ENCODE measurements around the gene PIWIL4. TPM values are rescaled to one million over a fixed set of nuclear protein-coding genes. Genes with fewer than 3 reads are reported as not detected.

Gene PIWIL4
- polyA plus RNA-seq, 2 donors: 0.88 to 1.8 TPM

DNA sequence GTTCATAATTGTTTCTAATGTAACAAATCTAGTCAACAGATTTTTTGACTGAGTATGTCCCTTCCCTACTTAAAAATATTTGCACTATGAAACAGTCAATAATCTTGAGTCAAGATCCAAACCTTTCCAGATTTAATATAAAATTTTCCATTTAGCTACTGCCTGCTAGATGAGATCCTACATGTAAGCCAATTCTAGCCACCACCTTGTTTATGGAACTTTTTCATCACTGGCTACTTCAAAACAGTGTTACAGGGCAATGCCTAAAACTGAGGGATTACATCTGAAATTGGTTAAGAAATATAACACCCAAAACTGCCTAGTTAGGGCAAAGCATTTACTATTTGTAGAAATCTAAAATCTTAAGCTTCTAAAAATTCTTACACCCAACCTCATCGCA is 34.0 kb upstream of the PIWIL4 start:
- Histone ChIP-seq H3K27ac (ENCODE audit: low read depth in 2 of 2, low read length in 1 of 2) (no peak overlapping the region), H3K9me3 (ENCODE audit: control insufficient read depth in 2 of 2, insufficient read depth in 1 of 2, low read depth in 1 of 2, low read length in 1 of 2) (no peaks in the 10 kb centered on the region), H3K4me3 (ENCODE audit: low read depth in 1 of 2, low read length in 2 of 2) (no peak overlapping the region), H3K36me3 (ENCODE audit: control insufficient read depth in 2 of 2, insufficient read depth in 2 of 2, low read length in 1 of 2) (no peaks in the 10 kb centered on the region), H3K4me1 (ENCODE audit: control insufficient read depth in 2 of 2, insufficient read depth in 2 of 2, low read length in 1 of 2) (peaks cover 0 to 2% of the 10 kb centered on the region in 2 donors), H3K27me3 (ENCODE audit: control insufficient read depth in 1 of 2, insufficient read depth in 2 of 2, low read length in 2 of 2) (no peaks in the 10 kb centered on the region)
- WGBS, 2 donors: 95% methylated on average over 1 of the region's 1 CpG

DNA sequence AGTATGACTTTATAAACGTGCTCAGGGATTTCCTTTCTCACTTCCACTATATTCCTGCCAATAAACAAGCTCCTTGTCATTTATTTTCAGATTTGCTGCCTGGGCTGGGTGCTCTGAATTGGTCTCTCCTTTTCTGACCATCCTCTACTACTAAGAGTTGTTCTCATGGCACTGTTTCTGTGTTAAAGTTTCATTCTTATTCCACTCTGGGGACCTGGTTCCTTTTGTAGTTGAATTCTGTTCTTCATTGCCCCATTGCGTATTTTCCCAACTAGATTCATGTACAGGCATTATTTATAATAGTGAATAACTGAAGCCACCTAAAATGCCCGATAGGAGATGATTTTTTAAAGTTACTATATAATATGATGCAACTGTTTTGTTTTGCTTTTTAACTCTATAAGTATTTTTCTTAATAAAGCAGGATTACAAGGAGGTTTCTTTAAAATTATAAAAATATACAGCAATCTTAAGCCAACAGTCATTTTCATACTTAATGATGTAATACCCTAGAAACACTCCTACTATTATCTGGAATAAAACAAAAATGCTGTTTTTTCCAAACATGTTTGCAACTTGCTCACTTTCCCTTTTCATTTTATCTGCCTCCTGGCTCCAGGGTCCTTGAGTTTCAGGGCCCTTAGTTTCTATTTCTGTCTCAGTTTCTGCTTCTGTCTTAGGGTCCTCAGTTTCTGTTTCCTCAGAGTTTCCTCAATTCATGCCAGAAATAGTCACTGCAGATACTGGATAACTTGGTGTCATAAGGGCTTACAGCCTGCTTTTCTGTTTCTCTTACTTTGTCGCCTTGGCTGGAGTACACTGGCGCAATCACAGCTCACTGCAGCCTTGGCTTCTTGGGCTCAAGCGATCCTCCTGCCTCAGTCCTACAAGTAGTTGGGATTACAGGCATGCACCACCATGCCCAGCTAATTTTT is 33.2 kb upstream of the PIWIL4 start:
- Histone ChIP-seq H3K9me3 (ENCODE audit: control insufficient read depth in 2 of 2, insufficient read depth in 1 of 2, low read depth in 1 of 2, low read length in 1 of 2) (no peaks in the 10 kb centered on the region), H3K36me3 (ENCODE audit: control insufficient read depth in 2 of 2, insufficient read depth in 2 of 2, low read length in 1 of 2) (no peaks in the 10 kb centered on the region), H3K4me1 (ENCODE audit: control insufficient read depth in 2 of 2, insufficient read depth in 2 of 2, low read length in 1 of 2) (peaks cover 0 to 2% of the 10 kb centered on the region in 2 donors), H3K4me3 (ENCODE audit: low read depth in 1 of 2, low read length in 2 of 2) (no peak overlapping the region), H3K27me3 (ENCODE audit: control insufficient read depth in 1 of 2, insufficient read depth in 2 of 2, low read length in 2 of 2) (no peaks in the 10 kb centered on the region), H3K27ac (ENCODE audit: low read depth in 2 of 2, low read length in 1 of 2) (no peak overlapping the region)
- 73 to 76% methylated on average over 6 of the region's 6 CpGs for WGBS, 2 donors

DNA sequence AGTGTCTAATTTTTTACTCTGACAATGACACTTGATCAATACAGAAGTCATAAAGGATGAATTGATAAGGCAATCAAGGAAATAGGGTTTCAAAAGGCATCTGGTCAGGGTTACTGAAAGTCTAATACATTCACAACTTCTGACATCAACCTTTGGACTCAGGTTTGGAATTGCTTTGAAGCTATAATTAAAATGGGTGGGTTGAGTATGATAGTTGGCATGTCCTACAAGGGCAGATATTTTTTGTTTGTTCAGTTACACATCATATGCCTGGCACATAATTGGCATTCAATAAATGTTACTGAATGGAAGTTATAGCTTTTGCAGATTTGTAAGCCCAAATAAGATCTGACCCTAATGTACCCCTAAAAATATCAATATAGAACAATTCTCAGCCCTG is 30.8 kb upstream of the PIWIL4 start:
- Histone ChIP-seq H3K9me3 (ENCODE audit: control insufficient read depth in 2 of 2, insufficient read depth in 1 of 2, low read depth in 1 of 2, low read length in 1 of 2) (no peaks in the 10 kb centered on the region), H3K27me3 (ENCODE audit: control insufficient read depth in 1 of 2, insufficient read depth in 2 of 2, low read length in 2 of 2) (no peaks in the 10 kb centered on the region), H3K27ac (ENCODE audit: low read depth in 2 of 2, low read length in 1 of 2) (no peak overlapping the region), H3K36me3 (ENCODE audit: control insufficient read depth in 2 of 2, insufficient read depth in 2 of 2, low read length in 1 of 2) (no peaks in the 10 kb centered on the region), H3K4me1 (ENCODE audit: control insufficient read depth in 2 of 2, insufficient read depth in 2 of 2, low read length in 1 of 2) (peaks cover 0 to 2% of the 10 kb centered on the region in 2 donors), H3K4me3 (ENCODE audit: low read depth in 1 of 2, low read length in 2 of 2) (no peak overlapping the region)

DNA sequence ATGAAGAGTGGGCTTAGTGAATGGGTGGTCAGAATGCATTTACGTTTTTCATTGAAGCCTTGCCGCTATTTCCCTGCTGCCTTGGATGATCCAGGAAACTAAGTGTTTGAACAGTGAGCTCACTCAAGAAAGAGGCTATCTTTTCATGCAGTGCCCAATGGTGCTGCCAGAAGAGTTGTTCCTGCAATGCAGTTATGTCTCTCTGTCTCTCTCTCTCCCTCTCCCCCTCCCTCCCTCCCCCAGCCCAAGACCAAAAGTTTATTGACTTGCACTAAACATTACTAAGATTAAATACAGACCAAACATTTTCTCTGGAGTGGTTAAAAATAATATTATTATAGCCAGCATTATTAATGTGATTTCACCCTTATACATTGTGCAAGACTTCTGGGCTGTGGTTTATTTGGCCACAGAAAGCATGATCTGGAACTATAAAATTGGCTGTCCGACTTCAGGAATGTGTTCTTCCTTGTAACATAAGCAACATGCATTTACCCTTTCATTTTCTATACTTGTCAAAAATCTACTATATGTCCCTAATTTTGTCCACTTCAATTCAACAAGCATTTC is 30.1 kb upstream of the PIWIL4 start:
- Histone ChIP-seq H3K4me3 (ENCODE audit: low read depth in 1 of 2, low read length in 2 of 2) (no peak overlapping the region), H3K4me1 (ENCODE audit: control insufficient read depth in 2 of 2, insufficient read depth in 2 of 2, low read length in 1 of 2) (peaks cover 0 to 2% of the 10 kb centered on the region in 2 donors), H3K9me3 (ENCODE audit: control insufficient read depth in 2 of 2, insufficient read depth in 1 of 2, low read depth in 1 of 2, low read length in 1 of 2) (no peaks in the 10 kb centered on the region), H3K27ac (ENCODE audit: low read depth in 2 of 2, low read length in 1 of 2) (no peak overlapping the region), H3K36me3 (ENCODE audit: control insufficient read depth in 2 of 2, insufficient read depth in 2 of 2, low read length in 1 of 2) (no peaks in the 10 kb centered on the region), H3K27me3 (ENCODE audit: control insufficient read depth in 1 of 2, insufficient read depth in 2 of 2, low read length in 2 of 2) (no peaks in the 10 kb centered on the region)
- WGBS, 2 donors: 39 to 41% methylated on average over 3 of the region's 3 CpGs

DNA sequence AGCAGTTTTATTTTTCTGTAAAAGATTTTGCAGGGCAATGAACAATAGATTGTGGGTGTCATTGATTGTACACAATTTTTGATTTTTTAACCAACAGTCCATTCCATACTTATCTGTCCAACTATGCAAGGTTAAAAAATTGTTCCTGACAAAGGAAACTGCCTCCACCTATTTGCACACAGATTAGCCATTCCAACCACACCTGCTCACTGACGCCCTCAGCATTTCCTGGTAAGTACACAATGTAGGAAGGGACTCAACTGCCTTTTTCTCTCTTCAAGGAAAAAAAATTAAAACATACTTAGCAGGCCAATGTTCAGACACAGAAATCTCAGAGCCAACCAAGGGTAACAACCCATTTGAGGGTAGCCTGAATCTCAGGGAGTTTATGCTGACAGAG is 27.7 kb upstream of the PIWIL4 start:
- H3K27ac ChIP-seq (ENCODE audit: low read depth in 2 of 2, low read length in 1 of 2): peak overlapping the region; percentile 70 to 77
- H3K9me3 ChIP-seq (ENCODE audit: control insufficient read depth in 2 of 2, insufficient read depth in 1 of 2, low read depth in 1 of 2, low read length in 1 of 2): no peaks in the 10 kb centered on the region
- no peaks in the 10 kb centered on the region for H3K27me3 ChIP-seq (ENCODE audit: control insufficient read depth in 1 of 2, insufficient read depth in 2 of 2, low read length in 2 of 2)
- H3K4me3 ChIP-seq (ENCODE audit: low read depth in 1 of 2, low read length in 2 of 2): no peak overlapping the region
- no peaks in the 10 kb centered on the region for H3K36me3 ChIP-seq (ENCODE audit: control insufficient read depth in 2 of 2, insufficient read depth in 2 of 2, low read length in 1 of 2)
- H3K4me1 ChIP-seq (ENCODE audit: control insufficient read depth in 2 of 2, insufficient read depth in 2 of 2, low read length in 1 of 2): peaks cover 0 to 2% of the 10 kb centered on the region in 2 donors
- 23 to 49% methylated on average over 1 of the region's 1 CpG for WGBS, 2 donors

DNA sequence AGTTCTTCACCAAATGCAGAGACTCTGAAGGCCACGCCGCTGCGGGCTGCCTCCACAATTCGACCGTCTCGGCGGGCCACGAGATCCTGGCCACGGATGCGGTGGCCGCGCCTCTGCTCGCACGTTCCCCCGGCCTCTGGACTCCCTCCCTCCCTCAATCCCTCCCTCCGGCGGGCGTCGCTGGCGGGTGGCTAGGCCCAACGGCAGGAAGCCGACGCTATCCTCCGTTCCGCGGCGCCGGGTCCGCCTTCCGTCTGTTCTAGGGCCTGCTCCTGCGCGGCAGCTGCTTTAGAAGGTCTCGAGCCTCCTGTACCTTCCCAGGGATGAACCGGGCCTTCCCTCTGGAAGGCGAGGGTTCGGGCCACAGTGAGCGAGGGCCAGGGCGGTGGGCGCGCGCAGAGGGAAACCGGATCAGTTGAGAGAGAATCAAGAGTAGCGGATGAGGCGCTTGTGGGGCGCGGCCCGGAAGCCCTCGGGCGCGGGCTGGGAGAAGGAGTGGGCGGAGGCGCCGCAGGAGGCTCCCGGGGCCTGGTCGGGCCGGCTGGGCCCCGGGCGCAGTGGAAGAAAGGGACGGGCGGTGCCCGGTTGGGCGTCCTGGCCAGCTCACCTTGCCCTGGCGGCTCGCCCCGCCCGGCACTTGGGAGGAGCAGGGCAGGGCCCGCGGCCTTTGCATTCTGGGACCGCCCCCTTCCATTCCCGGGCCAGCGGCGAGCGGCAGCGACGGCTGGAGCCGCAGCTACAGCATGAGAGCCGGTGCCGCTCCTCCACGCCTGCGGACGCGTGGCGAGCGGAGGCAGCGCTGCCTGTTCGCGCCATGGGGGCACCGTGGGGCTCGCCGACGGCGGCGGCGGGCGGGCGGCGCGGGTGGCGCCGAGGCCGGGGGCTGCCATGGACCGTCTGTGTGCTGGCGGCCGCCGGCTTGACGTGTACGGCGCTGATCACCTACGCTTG is 23.2 kb upstream of the PIWIL4 start, which contains the start of gene FUT4:
Gene FUT4 (plus strand): TSS at position 227 of the 951 bp plus-strand sequence. CDS start 213 bp downstream, at position 440.
- 0 to 1% methylated on average over 95 to 109 of the region's 109 CpGs for WGBS, 2 donors
- H3K9me3 ChIP-seq (ENCODE audit: control insufficient read depth in 2 of 2, insufficient read depth in 1 of 2, low read depth in 1 of 2, low read length in 1 of 2): no peaks in the 10 kb centered on the region
- H3K27me3 ChIP-seq (ENCODE audit: control insufficient read depth in 1 of 2, insufficient read depth in 2 of 2, low read length in 2 of 2): no peaks in the 10 kb centered on the region
- H3K27ac ChIP-seq (ENCODE audit: low read depth in 2 of 2, low read length in 1 of 2): peak within 1 kb of the TSS; percentile 89 to 94
- no peaks in the 10 kb centered on the region for H3K36me3 ChIP-seq (ENCODE audit: control insufficient read depth in 2 of 2, insufficient read depth in 2 of 2, low read length in 1 of 2)
- H3K4me3 ChIP-seq (ENCODE audit: low read depth in 1 of 2, low read length in 2 of 2): peak within 1 kb of the TSS; percentile 61 to 73
- H3K4me1 ChIP-seq (ENCODE audit: control insufficient read depth in 2 of 2, insufficient read depth in 2 of 2, low read length in 1 of 2): peaks cover 9 to 10% of the 10 kb centered on the region in 2 donors

DNA sequence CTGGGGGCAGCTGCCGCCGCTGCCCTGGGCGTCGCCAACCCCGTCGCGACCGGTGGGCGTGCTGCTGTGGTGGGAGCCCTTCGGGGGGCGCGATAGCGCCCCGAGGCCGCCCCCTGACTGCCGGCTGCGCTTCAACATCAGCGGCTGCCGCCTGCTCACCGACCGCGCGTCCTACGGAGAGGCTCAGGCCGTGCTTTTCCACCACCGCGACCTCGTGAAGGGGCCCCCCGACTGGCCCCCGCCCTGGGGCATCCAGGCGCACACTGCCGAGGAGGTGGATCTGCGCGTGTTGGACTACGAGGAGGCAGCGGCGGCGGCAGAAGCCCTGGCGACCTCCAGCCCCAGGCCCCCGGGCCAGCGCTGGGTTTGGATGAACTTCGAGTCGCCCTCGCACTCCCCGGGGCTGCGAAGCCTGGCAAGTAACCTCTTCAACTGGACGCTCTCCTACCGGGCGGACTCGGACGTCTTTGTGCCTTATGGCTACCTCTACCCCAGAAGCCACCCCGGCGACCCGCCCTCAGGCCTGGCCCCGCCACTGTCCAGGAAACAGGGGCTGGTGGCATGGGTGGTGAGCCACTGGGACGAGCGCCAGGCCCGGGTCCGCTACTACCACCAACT is 22.4 kb upstream of the PIWIL4 start:
- Histone ChIP-seq H3K9me3 (ENCODE audit: control insufficient read depth in 2 of 2, insufficient read depth in 1 of 2, low read depth in 1 of 2, low read length in 1 of 2) (no peaks in the 10 kb centered on the region), H3K27me3 (ENCODE audit: control insufficient read depth in 1 of 2, insufficient read depth in 2 of 2, low read length in 2 of 2) (no peaks in the 10 kb centered on the region), H3K4me3 (ENCODE audit: low read depth in 1 of 2, low read length in 2 of 2) (peak overlapping the region; percentile 61 to 73), H3K27ac (ENCODE audit: low read depth in 2 of 2, low read length in 1 of 2) (peak overlapping the region; percentile 89 to 94), H3K36me3 (ENCODE audit: control insufficient read depth in 2 of 2, insufficient read depth in 2 of 2, low read length in 1 of 2) (no peaks in the 10 kb centered on the region), H3K4me1 (ENCODE audit: control insufficient read depth in 2 of 2, insufficient read depth in 2 of 2, low read length in 1 of 2) (peaks cover 9 to 10% of the 10 kb centered on the region in 2 donors)
- WGBS, 2 donors: 14 to 17% methylated on average over 49 to 59 of the region's 59 CpGs

DNA sequence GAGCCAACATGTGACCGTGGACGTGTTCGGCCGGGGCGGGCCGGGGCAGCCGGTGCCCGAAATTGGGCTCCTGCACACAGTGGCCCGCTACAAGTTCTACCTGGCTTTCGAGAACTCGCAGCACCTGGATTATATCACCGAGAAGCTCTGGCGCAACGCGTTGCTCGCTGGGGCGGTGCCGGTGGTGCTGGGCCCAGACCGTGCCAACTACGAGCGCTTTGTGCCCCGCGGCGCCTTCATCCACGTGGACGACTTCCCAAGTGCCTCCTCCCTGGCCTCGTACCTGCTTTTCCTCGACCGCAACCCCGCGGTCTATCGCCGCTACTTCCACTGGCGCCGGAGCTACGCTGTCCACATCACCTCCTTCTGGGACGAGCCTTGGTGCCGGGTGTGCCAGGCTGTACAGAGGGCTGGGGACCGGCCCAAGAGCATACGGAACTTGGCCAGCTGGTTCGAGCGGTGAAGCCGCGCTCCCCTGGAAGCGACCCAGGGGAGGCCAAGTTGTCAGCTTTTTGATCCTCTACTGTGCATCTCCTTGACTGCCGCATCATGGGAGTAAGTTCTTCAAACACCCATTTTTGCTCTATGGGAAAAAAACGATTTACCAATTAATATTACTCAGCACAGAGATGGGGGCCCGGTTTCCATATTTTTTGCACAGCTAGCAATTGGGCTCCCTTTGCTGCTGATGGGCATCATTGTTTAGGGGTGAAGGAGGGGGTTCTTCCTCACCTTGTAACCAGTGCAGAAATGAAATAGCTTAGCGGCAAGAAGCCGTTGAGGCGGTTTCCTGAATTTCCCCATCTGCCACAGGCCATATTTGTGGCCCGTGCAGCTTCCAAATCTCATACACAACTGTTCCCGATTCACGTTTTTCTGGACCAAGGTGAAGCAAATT is 21.7 kb upstream of the PIWIL4 start:
- H3K27ac ChIP-seq (ENCODE audit: low read depth in 2 of 2, low read length in 1 of 2): no peak overlapping the region
- peak overlapping the region; percentile 61 to 73 for H3K4me3 ChIP-seq (ENCODE audit: low read depth in 1 of 2, low read length in 2 of 2)
- no peaks in the 10 kb centered on the region for H3K36me3 ChIP-seq (ENCODE audit: control insufficient read depth in 2 of 2, insufficient read depth in 2 of 2, low read length in 1 of 2)
- WGBS, 2 donors: 56 to 59% methylated on average over 54 of the region's 54 CpGs
- no peaks in the 10 kb centered on the region for H3K9me3 ChIP-seq (ENCODE audit: control insufficient read depth in 2 of 2, insufficient read depth in 1 of 2, low read depth in 1 of 2, low read length in 1 of 2)
- H3K27me3 ChIP-seq (ENCODE audit: control insufficient read depth in 1 of 2, insufficient read depth in 2 of 2, low read length in 2 of 2): no peaks in the 10 kb centered on the region
- H3K4me1 ChIP-seq (ENCODE audit: control insufficient read depth in 2 of 2, insufficient read depth in 2 of 2, low read length in 1 of 2): peaks cover 9 to 10% of the 10 kb centered on the region in 2 donors
